ENCODE results near the gene KIRREL3.
A peak's percentile ranks its signal among the peaks of the same experiment; 100 is the strongest.

The KIRREL3 gene

GRCh38 chr11:126573325-126573978, 427.1 kb downstream of the KIRREL3 start:
- no peak for DNase-seq (ENCODE audit: low spot score)

GRCh38 chr11:126570489-126570888, 430.1 kb downstream of the KIRREL3 start:
- no peak for DNase-seq (ENCODE audit: low spot score)

- no peak for DNase-seq (ENCODE audit: low spot score)
These were observed 433.2 kb downstream of the KIRREL3 start for GRCh38 chr11:126567419-126567818.

- DNase-seq (ENCODE audit: low spot score): no peak
These were observed 436.0 kb downstream of the KIRREL3 start for GRCh38 chr11:126564566-126564965.

- peak; percentile 71 for DNase-seq (ENCODE audit: low spot score)
These were observed 439.2 kb downstream of the KIRREL3 start for GRCh38 chr11:126561327-126561893.

- no peak for DNase-seq (ENCODE audit: low spot score)
These were observed 440.3 kb downstream of the KIRREL3 start for GRCh38 chr11:126560221-126560620.

GRCh38 chr11:126548581-126549550, 451.7 kb downstream of the KIRREL3 start:
- no peak for DNase-seq (ENCODE audit: low spot score)

- DNase-seq (ENCODE audit: low spot score): peak; percentile 28
These were observed 452.9 kb downstream of the KIRREL3 start for GRCh38 chr11:126547691-126548090.

- DNase-seq (ENCODE audit: low spot score): peak; percentile 92
These were observed 453.4 kb downstream of the KIRREL3 start for GRCh38 chr11:126547161-126547560.

- no peak for DNase-seq (ENCODE audit: low spot score)
These were observed 453.9 kb downstream of the KIRREL3 start for GRCh38 chr11:126546694-126547093.

GRCh38 chr11:126546191-126546590, 454.4 kb downstream of the KIRREL3 start:
- DNase-seq (ENCODE audit: low spot score): peak; percentile 48

GRCh38 chr11:126545057-126545555, 455.5 kb downstream of the KIRREL3 start:
- DNase-seq (ENCODE audit: low spot score): no peak

GRCh38 chr11:126544108-126545056, 456.2 kb downstream of the KIRREL3 start:
- DNase-seq (ENCODE audit: low spot score): peak; percentile 81

- no peak for DNase-seq (ENCODE audit: low spot score)
These were observed 456.9 kb downstream of the KIRREL3 start for GRCh38 chr11:126543691-126544090.

GRCh38 chr11:126542334-126543015, 458.1 kb downstream of the KIRREL3 start:
- DNase-seq (ENCODE audit: low spot score): no peak

- DNase-seq (ENCODE audit: low spot score): no peak
These were observed 462.5 kb downstream of the KIRREL3 start for GRCh38 chr11:126538071-126538470.

GRCh38 chr11:126537492-126537891, 463.1 kb downstream of the KIRREL3 start:
- DNase-seq (ENCODE audit: low spot score): no peak

- DNase-seq (ENCODE audit: low spot score): no peak
These were observed 466.3 kb downstream of the KIRREL3 start for GRCh38 chr11:126534141-126534805.

GRCh38 chr11:126533560-126533959, 467.0 kb downstream of the KIRREL3 start:
- no peak for DNase-seq (ENCODE audit: low spot score)

- no peak for DNase-seq (ENCODE audit: low spot score)
These were observed 470.2 kb downstream of the KIRREL3 start for GRCh38 chr11:126530416-126530815.

Data from AG08395 (cell line).